OCI-LY3 (cell line): Measurements from ENCODE around the gene WWOX.

Experiments
- CTCF ChIP-seq: fragments of 200-600, 300-600 bp; sonication (generic); IDR thresholded peaks from 2 replicates; pipeline ENCODE4 v1.5.1; 2014; ENCODE audit warnings: antibody characterized with exemption, low read length, low read depth
- EZH2phosphoT487 ChIP-seq: fragments of 200-600 bp; shearing (Covaris generic); IDR thresholded peaks from 2 replicates; pipeline ENCODE4 v1.6.1; 2018; ENCODE audit warnings: antibody characterized with exemption, mixed run types, low read depth

- TF ChIP-seq CTCF = no peak
- TF ChIP-seq EZH2phosphoT487 = no peak
Observed at GRCh38 chr16:78704416-78704815, 605.0 kb downstream of the WWOX start.
